ENCODE data around the gene FOXO6. TPM values are rescaled to one million over a fixed set of nuclear protein-coding genes. Genes with fewer than 3 reads are reported as not detected.

Gene FOXO6
- total RNA-seq, 4 donors from 2014 or later = 0.44 to 4.4 (median 1.7) TPM

DNA sequence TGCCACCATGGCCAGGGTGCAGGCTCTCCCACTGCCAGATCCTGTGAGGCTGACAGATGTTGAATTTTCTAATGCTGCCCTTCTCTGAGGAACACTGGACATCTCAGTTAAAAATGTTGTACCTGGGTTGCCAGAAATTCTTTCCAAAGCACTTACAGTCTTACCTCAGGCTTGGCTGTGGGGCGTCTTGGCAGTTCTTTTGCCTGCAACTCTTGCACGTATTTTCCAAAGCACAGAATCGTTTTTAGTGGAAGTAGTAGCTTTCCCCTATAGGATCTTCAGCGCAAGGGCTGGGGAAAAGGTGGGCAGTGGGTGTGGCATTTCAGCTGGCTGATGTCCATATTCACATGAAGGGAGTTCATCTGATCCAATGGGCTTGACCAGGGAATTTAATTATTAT, 69.3 kb downstream of the FOXO6 start:
- H3K27me3 ChIP-seq = no peaks in the 10 kb centered on the region
- H3K9me3 ChIP-seq = no peaks in the 10 kb centered on the region
- H3K4me3 ChIP-seq = no peak overlapping the region
- H3K27ac ChIP-seq = no peak overlapping the region
- 76 to 87% methylated on average over 4 of the region's 4 CpGs for WGBS, 2 donors
- no peak for DNase-seq (ENCODE audit: low spot score in 2 of 2)
- H3K4me1 ChIP-seq = peaks cover 0 to 75% (median 26%) of the 10 kb centered on the region in 4 donors
- no peaks in the 10 kb centered on the region for H3K36me3 ChIP-seq
- TF ChIP-seq EP300 (IDR thresholded peaks at IDR 0.05) = no peak
- no peak for TF ChIP-seq CTCF (IDR thresholded peaks at IDR 0.05)
- no peak for TF ChIP-seq POLR2A (IDR thresholded peaks at IDR 0.05)

- no peaks in the 10 kb centered on the region for H3K36me3 ChIP-seq
- peak overlapping the region in 2 of 4 donors; percentile 66 to 77 for H3K27ac ChIP-seq
- H3K4me3 ChIP-seq = no peak overlapping the region
- WGBS, 2 donors = 72 to 79% methylated on average over 20 of the region's 20 CpGs
- DNase-seq (ENCODE audit: low spot score in 2 of 2) = no peak
- no peaks in the 10 kb centered on the region for H3K9me3 ChIP-seq
- TF ChIP-seq POLR2A (IDR thresholded peaks at IDR 0.05) = no peak
- TF ChIP-seq EP300 (IDR thresholded peaks at IDR 0.05) = no peak
- TF ChIP-seq CTCF (IDR thresholded peaks at IDR 0.05) = no peak
- peaks cover 0 to 74% (median 26%) of the 10 kb centered on the region in 4 donors for H3K4me1 ChIP-seq
- H3K27me3 ChIP-seq = peaks cover 0 to 4% of the 10 kb centered on the region in 2 donors
Observed at GRCh38 chr1:41431490-41432350, 70.5 kb downstream of the FOXO6 start.

Other genes starting within 250 kb of the FOXO6 start
- gene SCMH1, start 119.1 kb upstream of the FOXO6 start, total RNA-seq = 10 to 100 TPM; 30.6 to 72.9 (median 36.3) TPM
- gene EDN2, start 123.2 kb downstream of the FOXO6 start, total RNA-seq = 1 to 10 TPM in 1 of 4 donors, under 1 TPM in 1, not detected in 2; 0.78 to 3.1 TPM

Measured in tibial nerve (tissue), 4 donors.